Stimulated activated naive CD8-positive, alpha-beta T cell treated with anti-CD3 and anti-CD28 coated beads, Interleukin-15, Interleukin-2, amounts not matched to agents 100 ng/mL and 50 ng/mL, for 24 hours (primary cell): Measurements from ENCODE around the gene PCDHA13.
"Not testable (repeated sequence)": the region's sequence is repeated elsewhere in the genome, so short reads cannot be mapped to it uniquely, and the experiment has no call there.

Experiments
- H3K27ac Mint-ChIP-seq: one replicate; pipeline ENCODE4 v1.8.0; 2021; ENCODE audit warnings: mild to moderate bottlenecking, mixed read lengths
- H3K27me3 Mint-ChIP-seq: one replicate; pipeline ENCODE4 v1.8.0; 2021; ENCODE audit warnings: mixed read lengths
- H3K36me3 Mint-ChIP-seq: one replicate; pipeline ENCODE4 v1.8.0; 2021; ENCODE audit warnings: low read depth, mixed read lengths
- H3K4me1 Mint-ChIP-seq: one replicate; pipeline ENCODE4 v1.8.0; 2021; ENCODE audit warnings: low read depth, mixed read lengths
- H3K4me3 Mint-ChIP-seq: one replicate; pipeline ENCODE4 v1.8.0; 2021; ENCODE audit warnings: mild to moderate bottlenecking, mixed read lengths
- H3K9me3 Mint-ChIP-seq: one replicate; pipeline ENCODE4 v1.8.0; 2021; ENCODE audit warnings: mixed read lengths

Gene PCDHA13, protein sequence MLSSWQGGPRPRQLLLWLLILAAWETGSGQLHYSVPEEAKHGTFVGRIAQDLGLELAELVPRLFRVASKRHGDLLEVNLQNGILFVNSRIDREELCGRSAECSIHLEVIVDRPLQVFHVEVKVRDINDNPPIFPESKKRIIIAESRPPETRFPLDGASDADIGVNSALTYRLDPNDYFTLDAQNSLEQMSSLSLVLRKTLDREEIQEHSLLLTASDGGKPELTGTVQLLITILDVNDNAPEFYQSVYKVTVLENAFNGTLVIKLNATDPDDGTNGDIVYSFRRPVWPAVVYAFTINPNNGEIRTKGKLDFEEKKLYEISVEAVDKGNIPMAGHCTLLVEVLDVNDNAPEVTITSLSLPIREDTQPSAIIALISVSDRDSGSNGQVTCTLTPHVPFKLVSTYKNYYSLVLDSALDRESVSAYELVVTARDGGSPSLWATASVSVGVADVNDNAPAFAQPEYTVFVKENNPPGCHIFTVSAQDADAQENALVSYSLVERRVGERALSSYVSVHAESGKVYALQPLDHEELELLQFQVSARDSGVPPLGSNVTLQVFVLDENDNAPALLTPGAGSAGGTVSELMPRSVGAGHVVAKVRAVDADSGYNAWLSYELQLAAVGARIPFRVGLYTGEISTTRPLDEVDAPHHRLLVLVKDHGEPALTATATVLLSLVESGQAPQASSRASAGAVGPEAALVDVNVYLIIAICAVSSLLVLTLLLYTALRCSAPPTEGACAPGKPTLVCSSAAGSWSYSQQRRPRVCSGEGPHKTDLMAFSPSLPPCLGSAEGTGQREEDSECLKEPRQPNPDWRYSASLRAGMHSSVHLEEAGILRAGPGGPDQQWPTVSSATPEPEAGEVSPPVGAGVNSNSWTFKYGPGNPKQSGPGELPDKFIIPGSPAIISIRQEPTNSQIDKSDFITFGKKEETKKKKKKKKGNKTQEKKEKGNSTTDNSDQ

DNA sequence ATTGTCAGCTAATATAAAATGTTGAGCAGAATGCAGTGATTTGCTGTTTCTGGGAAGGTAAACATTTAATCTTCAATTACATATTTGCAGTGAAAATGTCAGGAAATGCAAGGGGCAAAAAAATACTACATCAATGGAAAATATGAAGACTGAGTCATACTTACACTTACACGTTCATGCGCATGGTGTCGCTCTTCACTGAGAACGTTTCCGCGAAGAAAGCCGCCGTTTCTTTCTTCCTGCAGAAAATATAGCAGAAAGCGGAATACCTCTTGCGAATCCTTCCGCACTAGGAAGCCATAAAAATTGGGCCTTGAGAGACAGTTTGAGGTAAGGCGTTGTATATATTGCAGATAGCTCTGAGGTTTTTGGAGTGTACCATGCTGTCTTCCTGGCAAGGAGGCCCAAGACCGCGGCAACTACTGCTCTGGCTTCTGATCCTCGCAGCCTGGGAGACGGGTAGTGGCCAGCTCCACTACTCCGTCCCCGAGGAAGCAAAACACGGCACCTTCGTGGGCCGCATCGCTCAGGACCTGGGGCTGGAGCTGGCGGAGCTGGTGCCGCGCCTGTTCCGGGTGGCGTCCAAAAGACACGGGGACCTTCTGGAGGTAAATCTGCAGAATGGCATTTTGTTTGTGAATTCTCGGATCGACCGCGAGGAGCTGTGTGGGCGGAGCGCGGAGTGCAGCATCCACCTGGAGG is at the start of gene PCDHA13:
Gene PCDHA13, plus strand, starts transcription at position 236 of the 702 bp plus-strand sequence. Its CDS starts 145 bp downstream, at position 381.
- Mint-ChIP-seq H3K9me3 (peaks cover 37% of the 10 kb centered on the region), H3K4me3 (no peak within 1 kb of the TSS), H3K27ac (no peak within 1 kb of the TSS), H3K36me3 (peaks cover 20% of the 10 kb centered on the region), H3K4me1 (no peaks in the 10 kb centered on the region), H3K27me3 (peaks cover 49% of the 10 kb centered on the region)

- no peak within 1 kb of the TSS for H3K4me3 Mint-ChIP-seq
- peaks cover 21% of the 10 kb centered on the region for H3K9me3 Mint-ChIP-seq
- no peaks in the 10 kb centered on the region for H3K4me1 Mint-ChIP-seq
- peaks cover 11% of the 10 kb centered on the region for H3K36me3 Mint-ChIP-seq
- peaks cover 39% of the 10 kb centered on the region for H3K27me3 Mint-ChIP-seq
- H3K27ac Mint-ChIP-seq: no peak within 1 kb of the TSS
Measured at GRCh38 chr5:140833993-140834392, 47.9 kb upstream of the PCDHA13 start, which contains the start of gene PCDHA7. TSS of gene PCDHA7 (plus strand) at chr5:140834269. CDS start at chr5:140834384, 115 bp downstream.

GRCh38 chr5:140834439-140835008 is 47.4 kb upstream of the PCDHA13 start:
- Mint-ChIP-seq H3K9me3 (peaks cover 20% of the 10 kb centered on the region), H3K36me3 (peaks cover 11% of the 10 kb centered on the region), H3K27me3 (peaks cover 40% of the 10 kb centered on the region)
- not testable (repeated sequence) for H3K4me3 Mint-ChIP-seq, H3K27ac Mint-ChIP-seq, H3K4me1 Mint-ChIP-seq

- no peak overlapping the region for H3K4me3 Mint-ChIP-seq
- peaks cover 11% of the 10 kb centered on the region for H3K36me3 Mint-ChIP-seq
- H3K27me3 Mint-ChIP-seq: peaks cover 47% of the 10 kb centered on the region
- peaks cover 25% of the 10 kb centered on the region for H3K9me3 Mint-ChIP-seq
- no peak overlapping the region for H3K27ac Mint-ChIP-seq
- H3K4me1 Mint-ChIP-seq: no peaks in the 10 kb centered on the region
Measured at GRCh38 chr5:140835622-140836510, 46.1 kb upstream of the PCDHA13 start.

DNA sequence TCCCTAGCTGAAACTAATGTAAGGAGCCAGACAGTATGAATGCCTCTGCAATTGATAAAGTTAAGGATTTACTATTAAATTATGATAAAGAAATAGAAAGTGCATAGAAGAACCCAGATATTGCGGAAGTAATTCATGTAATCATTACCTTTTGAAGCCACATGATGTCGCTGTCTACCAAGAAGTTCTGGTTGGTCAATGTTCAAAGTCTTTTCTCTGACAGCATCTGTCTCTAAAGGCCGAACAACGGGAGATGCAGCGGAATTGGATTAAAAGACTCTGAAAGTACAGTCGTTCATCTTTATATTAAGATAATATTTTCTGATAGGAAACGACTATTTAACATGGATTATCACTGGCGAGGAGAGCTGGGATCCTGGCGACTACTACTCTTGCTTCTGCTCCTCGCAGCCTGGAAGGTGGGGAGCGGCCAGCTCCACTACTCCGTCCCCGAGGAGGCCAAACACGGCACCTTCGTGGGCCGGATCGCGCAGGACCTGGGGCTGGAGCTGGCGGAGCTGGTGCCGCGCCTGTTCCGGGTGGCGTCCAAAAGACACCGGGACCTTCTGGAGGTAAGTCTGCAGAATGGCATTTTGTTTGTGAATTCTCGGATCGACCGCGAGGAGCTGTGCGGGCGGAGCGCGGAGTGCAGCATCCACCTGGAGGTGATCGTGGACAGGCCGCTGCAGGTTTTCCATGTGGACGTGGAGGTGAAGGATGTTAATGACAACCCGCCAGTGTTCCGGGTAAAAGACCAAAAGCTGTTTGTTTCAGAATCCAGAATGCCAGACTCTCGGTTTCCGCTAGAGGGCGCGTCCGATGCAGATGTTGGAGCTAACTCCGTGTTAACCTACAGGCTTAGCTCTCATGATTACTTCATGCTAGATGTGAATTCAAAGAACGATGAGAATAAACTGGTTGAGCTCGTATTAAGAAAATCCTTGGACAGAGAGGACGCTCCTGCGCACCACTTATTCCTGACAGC is 40.7 kb upstream of the PCDHA13 start, which contains the start of gene PCDHA8:
Gene PCDHA8, plus strand, starts transcription at position 210 of the 985 bp plus-strand sequence. Its CDS starts 135 bp downstream, at position 345.
- no peak within 1 kb of the TSS for H3K4me3 Mint-ChIP-seq
- peaks cover 34% of the 10 kb centered on the region for H3K27me3 Mint-ChIP-seq
- no peak within 1 kb of the TSS for H3K27ac Mint-ChIP-seq
- H3K36me3 Mint-ChIP-seq: peaks cover 4% of the 10 kb centered on the region
- H3K4me1 Mint-ChIP-seq: no peaks in the 10 kb centered on the region
- peaks cover 15% of the 10 kb centered on the region for H3K9me3 Mint-ChIP-seq

DNA sequence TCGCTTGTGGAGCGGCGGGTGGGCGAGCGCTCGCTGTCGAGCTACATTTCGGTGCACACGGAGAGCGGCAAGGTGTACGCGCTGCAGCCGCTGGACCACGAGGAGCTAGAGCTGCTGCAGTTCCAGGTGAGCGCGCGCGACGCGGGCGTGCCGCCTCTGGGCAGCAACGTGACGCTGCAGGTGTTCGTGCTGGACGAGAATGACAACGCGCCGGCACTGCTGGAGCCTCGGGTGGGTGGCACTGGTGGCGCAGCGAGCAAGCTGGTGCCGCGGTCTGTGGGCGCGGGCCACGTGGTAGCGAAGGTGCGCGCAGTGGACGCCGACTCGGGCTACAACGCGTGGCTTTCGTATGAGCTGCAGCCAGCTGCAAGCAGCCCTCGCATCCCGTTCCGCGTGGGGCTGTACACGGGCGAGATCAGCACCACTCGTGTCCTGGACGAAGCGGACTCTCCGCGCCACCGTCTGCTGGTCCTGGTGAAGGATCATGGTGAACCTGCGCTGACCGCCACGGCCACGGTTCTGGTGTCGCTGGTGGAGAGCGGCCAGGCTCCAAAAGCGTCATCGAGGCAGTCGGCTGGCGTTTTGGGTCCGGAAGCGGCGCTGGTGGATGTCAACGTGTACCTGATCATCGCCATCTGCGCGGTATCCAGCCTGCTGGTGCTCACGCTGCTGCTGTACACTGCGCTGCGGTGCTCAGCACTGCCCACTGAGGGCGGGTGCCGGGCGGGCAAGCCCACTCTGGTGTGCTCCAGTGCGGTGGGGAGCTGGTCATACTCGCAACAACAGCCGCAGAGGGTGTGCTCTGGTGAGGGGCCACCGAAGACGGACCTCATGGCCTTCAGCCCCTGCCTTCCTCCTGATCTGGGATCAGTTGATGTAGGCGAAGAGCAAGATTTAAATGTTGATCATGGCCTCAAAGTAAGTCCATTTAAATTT is 38.9 kb upstream of the PCDHA13 start:
- peaks cover 4% of the 10 kb centered on the region for H3K36me3 Mint-ChIP-seq
- H3K4me3 Mint-ChIP-seq: no peak overlapping the region
- H3K4me1 Mint-ChIP-seq: no peaks in the 10 kb centered on the region
- no peak overlapping the region for H3K27ac Mint-ChIP-seq
- peaks cover 38% of the 10 kb centered on the region for H3K27me3 Mint-ChIP-seq
- H3K9me3 Mint-ChIP-seq: peaks cover 22% of the 10 kb centered on the region

GRCh38 chr5:140848139-140849102 is 33.5 kb upstream of the PCDHA13 start, which contains the start of gene PCDHA9:
TSS of gene PCDHA9 (plus strand) at chr5:140848382. CDS start at chr5:140848496, 114 bp downstream.
- not testable (repeated sequence) for H3K9me3 Mint-ChIP-seq, H3K27ac Mint-ChIP-seq, H3K27me3 Mint-ChIP-seq

GRCh38 chr5:140849831-140850634 is 31.9 kb upstream of the PCDHA13 start:
- peaks cover 12% of the 10 kb centered on the region for H3K27me3 Mint-ChIP-seq
- not testable (repeated sequence) for H3K27ac Mint-ChIP-seq, H3K4me3 Mint-ChIP-seq, H3K4me1 Mint-ChIP-seq, H3K36me3 Mint-ChIP-seq, H3K9me3 Mint-ChIP-seq

More at GRCh38 chr5:140848139-140849102, 33.5 kb upstream of the PCDHA13 start, which contains the start of gene PCDHA9:
- not testable (repeated sequence) for H3K36me3 Mint-ChIP-seq, H3K4me1 Mint-ChIP-seq, H3K4me3 Mint-ChIP-seq

DNA sequence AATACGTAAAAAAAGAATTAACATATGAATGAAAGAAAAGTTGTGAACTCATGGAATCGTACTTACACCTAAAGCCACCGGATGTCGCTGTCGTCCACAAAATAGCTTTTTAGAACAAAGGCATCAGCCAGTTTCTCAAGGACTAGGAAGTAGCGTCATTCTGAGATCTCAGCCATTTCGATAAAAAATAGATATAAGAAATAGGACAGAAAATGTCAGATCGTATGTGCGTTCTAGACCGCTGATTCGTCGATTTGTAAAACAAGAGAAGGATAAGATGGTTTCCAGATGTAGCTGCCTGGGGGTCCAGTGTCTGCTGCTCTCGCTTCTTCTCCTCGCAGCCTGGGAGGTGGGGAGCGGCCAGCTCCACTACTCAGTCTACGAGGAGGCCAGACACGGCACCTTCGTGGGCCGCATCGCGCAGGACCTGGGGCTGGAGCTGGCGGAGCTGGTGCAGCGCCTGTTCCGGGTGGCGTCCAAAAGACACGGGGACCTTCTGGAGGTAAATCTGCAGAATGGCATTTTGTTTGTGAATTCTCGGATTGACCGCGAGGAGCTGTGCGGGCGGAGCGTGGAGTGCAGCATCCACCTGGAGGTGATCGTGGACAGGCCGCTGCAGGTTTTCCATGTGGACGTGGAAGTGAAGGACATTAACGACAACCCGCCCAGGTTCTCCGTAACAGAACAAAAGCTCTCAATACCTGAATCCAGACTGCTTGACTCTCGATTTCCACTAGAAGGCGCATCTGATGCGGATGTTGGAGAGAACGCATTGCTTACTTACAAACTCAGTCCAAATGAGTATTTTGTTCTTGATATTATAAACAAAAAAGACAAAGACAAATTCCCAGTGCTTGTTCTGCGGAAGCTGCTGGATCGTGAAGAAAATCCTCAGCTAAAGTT is 25.9 kb upstream of the PCDHA13 start, which contains the start of gene PCDHA10:
Gene PCDHA10, plus strand, starts transcription at position 126 of the 903 bp plus-strand sequence. Its CDS starts 152 bp downstream, at position 278.
- H3K9me3 Mint-ChIP-seq: peaks cover 3% of the 10 kb centered on the region
- no peak within 1 kb of the TSS for H3K4me3 Mint-ChIP-seq
- H3K27ac Mint-ChIP-seq: no peak within 1 kb of the TSS
- peaks cover 6% of the 10 kb centered on the region for H3K36me3 Mint-ChIP-seq
- H3K4me1 Mint-ChIP-seq: no peaks in the 10 kb centered on the region
- peaks cover 12% of the 10 kb centered on the region for H3K27me3 Mint-ChIP-seq
